ENCODE results near the gene TTC28. TPM values are rescaled to one million over a fixed set of nuclear protein-coding genes. Genes with fewer than 3 reads are reported as not detected.
A peak's percentile ranks its signal among the peaks of the same experiment; 100 is the strongest.

Gene TTC28
- polyA plus RNA-seq, 4 donors, result 0.45 to 24.0 (median 3.7) TPM

GRCh38 chr22:28141614-28142013 lies 538.0 kb downstream of the TTC28 start:
- H3K27me3 ChIP-seq (ENCODE audit: control insufficient read depth in 3 of 3, insufficient read depth in 3 of 3, low read length in 3 of 3), result no peaks in the 10 kb centered on the region
- peaks cover 0 to 5% (median 3%) of the 10 kb centered on the region in 3 donors for H3K4me1 ChIP-seq (ENCODE audit: control insufficient read depth in 3 of 3, insufficient read depth in 2 of 3, low read depth in 1 of 3, low read length in 2 of 3)
- H3K36me3 ChIP-seq (ENCODE audit: control insufficient read depth in 3 of 3, insufficient read depth in 2 of 3, low read depth in 1 of 3, low read length in 3 of 3), result no peaks in the 10 kb centered on the region
- DNase-seq, result no peak
- 49 to 84% (median 68%) methylated on average over 2 of the region's 2 CpGs for WGBS, 3 donors
- no peak overlapping the region for H3K27ac ChIP-seq (ENCODE audit: low read depth in 1 of 3, low read length in 2 of 3)
- H3K4me3 ChIP-seq (ENCODE audit: low read depth in 1 of 3, low read length in 3 of 3), result no peak overlapping the region
- H3K9me3 ChIP-seq (ENCODE audit: control insufficient read depth in 2 of 2, insufficient read depth in 1 of 2, low read depth in 1 of 2, low read length in 1 of 2), result peaks cover 0 to 12% of the 10 kb centered on the region in 2 donors
- no peak for FAIRE-seq

- Histone ChIP-seq H3K27ac (ENCODE audit: low read depth in 1 of 3, low read length in 2 of 3) (peak overlapping the region in 1 of 3 donors; percentile 14), H3K4me1 (ENCODE audit: control insufficient read depth in 3 of 3, insufficient read depth in 2 of 3, low read depth in 1 of 3, low read length in 2 of 3) (peaks cover 0 to 5% (median 3%) of the 10 kb centered on the region in 3 donors), H3K36me3 (ENCODE audit: control insufficient read depth in 3 of 3, insufficient read depth in 2 of 3, low read depth in 1 of 3, low read length in 3 of 3) (no peaks in the 10 kb centered on the region), H3K9me3 (ENCODE audit: control insufficient read depth in 2 of 2, insufficient read depth in 1 of 2, low read depth in 1 of 2, low read length in 1 of 2) (peaks cover 0 to 13% of the 10 kb centered on the region in 2 donors), H3K4me3 (ENCODE audit: low read depth in 1 of 3, low read length in 3 of 3) (no peak overlapping the region), H3K27me3 (ENCODE audit: control insufficient read depth in 3 of 3, insufficient read depth in 3 of 3, low read length in 3 of 3) (no peaks in the 10 kb centered on the region)
- DNase-seq, result no peak
- no peak for FAIRE-seq
- 68 to 90% (median 70%) methylated on average over 2 of the region's 2 CpGs for whole genome bisulfite sequencing, 3 donors
Observed at GRCh38 chr22:28139961-28140360, 539.7 kb downstream of the TTC28 start.

GRCh38 chr22:28139516-28139915 lies 540.1 kb downstream of the TTC28 start:
- Histone ChIP-seq H3K27me3 (ENCODE audit: control insufficient read depth in 3 of 3, insufficient read depth in 3 of 3, low read length in 3 of 3) (no peaks in the 10 kb centered on the region), H3K36me3 (ENCODE audit: control insufficient read depth in 3 of 3, insufficient read depth in 2 of 3, low read depth in 1 of 3, low read length in 3 of 3) (no peaks in the 10 kb centered on the region), H3K27ac (ENCODE audit: low read depth in 1 of 3, low read length in 2 of 3) (peak overlapping the region in 1 of 3 donors; percentile 14), H3K4me3 (ENCODE audit: low read depth in 1 of 3, low read length in 3 of 3) (no peak overlapping the region), H3K9me3 (ENCODE audit: control insufficient read depth in 2 of 2, insufficient read depth in 1 of 2, low read depth in 1 of 2, low read length in 1 of 2) (peaks cover 0 to 13% of the 10 kb centered on the region in 2 donors), H3K4me1 (ENCODE audit: control insufficient read depth in 3 of 3, insufficient read depth in 2 of 3, low read depth in 1 of 3, low read length in 2 of 3) (peaks cover 0 to 5% (median 3%) of the 10 kb centered on the region in 3 donors)
- 62 to 100% (median 67%) methylated on average over 1 of the region's 1 CpG for WGBS, 3 donors
- FAIRE-seq (no peak), DNase-seq (no peak)

- Histone ChIP-seq H3K4me1 (ENCODE audit: control insufficient read depth in 3 of 3, insufficient read depth in 2 of 3, low read depth in 1 of 3, low read length in 2 of 3) (peaks cover 0 to 5% (median 0%) of the 10 kb centered on the region in 3 donors), H3K36me3 (ENCODE audit: control insufficient read depth in 3 of 3, insufficient read depth in 2 of 3, low read depth in 1 of 3, low read length in 3 of 3) (no peaks in the 10 kb centered on the region), H3K27me3 (ENCODE audit: control insufficient read depth in 3 of 3, insufficient read depth in 3 of 3, low read length in 3 of 3) (no peaks in the 10 kb centered on the region), H3K27ac (ENCODE audit: low read depth in 1 of 3, low read length in 2 of 3) (no peak overlapping the region), H3K4me3 (ENCODE audit: low read depth in 1 of 3, low read length in 3 of 3) (no peak overlapping the region), H3K9me3 (ENCODE audit: control insufficient read depth in 2 of 2, insufficient read depth in 1 of 2, low read depth in 1 of 2, low read length in 1 of 2) (peaks cover 0 to 20% of the 10 kb centered on the region in 2 donors)
- 91 to 100% (median 97%) methylated on average over 3 of the region's 3 CpGs for WGBS, 3 donors
- DNase-seq (no peak), FAIRE-seq (no peak)
Observed at GRCh38 chr22:28137036-28137435, 542.6 kb downstream of the TTC28 start.

GRCh38 chr22:28132466-28132865 lies 547.2 kb downstream of the TTC28 start:
- DNase-seq (no peak), FAIRE-seq (no peak)
- Histone ChIP-seq H3K9me3 (ENCODE audit: control insufficient read depth in 2 of 2, insufficient read depth in 1 of 2, low read depth in 1 of 2, low read length in 1 of 2) (peaks cover 0 to 16% of the 10 kb centered on the region in 2 donors), H3K27ac (ENCODE audit: low read depth in 1 of 3, low read length in 2 of 3) (no peak overlapping the region), H3K4me3 (ENCODE audit: low read depth in 1 of 3, low read length in 3 of 3) (no peak overlapping the region), H3K36me3 (ENCODE audit: control insufficient read depth in 3 of 3, insufficient read depth in 2 of 3, low read depth in 1 of 3, low read length in 3 of 3) (no peaks in the 10 kb centered on the region), H3K4me1 (ENCODE audit: control insufficient read depth in 3 of 3, insufficient read depth in 2 of 3, low read depth in 1 of 3, low read length in 2 of 3) (no peaks in the 10 kb centered on the region), H3K27me3 (ENCODE audit: control insufficient read depth in 3 of 3, insufficient read depth in 3 of 3, low read length in 3 of 3) (no peaks in the 10 kb centered on the region)
- WGBS, 3 donors, result 77 to 84% (median 80%) methylated on average over 2 of the region's 2 CpGs

GRCh38 chr22:28129319-28129962 lies 550.2 kb downstream of the TTC28 start:
- Histone ChIP-seq H3K36me3 (ENCODE audit: control insufficient read depth in 3 of 3, insufficient read depth in 2 of 3, low read depth in 1 of 3, low read length in 3 of 3) (no peaks in the 10 kb centered on the region), H3K4me1 (ENCODE audit: control insufficient read depth in 3 of 3, insufficient read depth in 2 of 3, low read depth in 1 of 3, low read length in 2 of 3) (no peaks in the 10 kb centered on the region), H3K27me3 (ENCODE audit: control insufficient read depth in 3 of 3, insufficient read depth in 3 of 3, low read length in 3 of 3) (no peaks in the 10 kb centered on the region), H3K9me3 (ENCODE audit: control insufficient read depth in 2 of 2, insufficient read depth in 1 of 2, low read depth in 1 of 2, low read length in 1 of 2) (peaks cover 0 to 7% of the 10 kb centered on the region in 2 donors), H3K4me3 (ENCODE audit: low read depth in 1 of 3, low read length in 3 of 3) (no peak overlapping the region), H3K27ac (ENCODE audit: low read depth in 1 of 3, low read length in 2 of 3) (no peak overlapping the region)
- FAIRE-seq (no peak), DNase-seq (no peak)
- 89 to 94% (median 91%) methylated on average over 7 of the region's 7 CpGs for WGBS, 3 donors

GRCh38 chr22:28128827-28129226 lies 550.8 kb downstream of the TTC28 start:
- no peaks in the 10 kb centered on the region for H3K4me1 ChIP-seq (ENCODE audit: control insufficient read depth in 3 of 3, insufficient read depth in 2 of 3, low read depth in 1 of 3, low read length in 2 of 3)
- no peaks in the 10 kb centered on the region for H3K27me3 ChIP-seq (ENCODE audit: control insufficient read depth in 3 of 3, insufficient read depth in 3 of 3, low read length in 3 of 3)
- FAIRE-seq (no peak), DNase-seq (no peak)
- no peaks in the 10 kb centered on the region for H3K36me3 ChIP-seq (ENCODE audit: control insufficient read depth in 3 of 3, insufficient read depth in 2 of 3, low read depth in 1 of 3, low read length in 3 of 3)
- peaks cover 0 to 6% of the 10 kb centered on the region in 2 donors for H3K9me3 ChIP-seq (ENCODE audit: control insufficient read depth in 2 of 2, insufficient read depth in 1 of 2, low read depth in 1 of 2, low read length in 1 of 2)
- H3K27ac ChIP-seq (ENCODE audit: low read depth in 1 of 3, low read length in 2 of 3), result no peak overlapping the region
- H3K4me3 ChIP-seq (ENCODE audit: low read depth in 1 of 3, low read length in 3 of 3), result no peak overlapping the region
- 85 to 91% (median 87%) methylated on average over 4 of the region's 4 CpGs for WGBS, 3 donors

GRCh38 chr22:28125799-28126198 lies 553.8 kb downstream of the TTC28 start:
- no peak for FAIRE-seq

More at GRCh38 chr22:28125799-28126198, 553.8 kb downstream of the TTC28 start:
- Histone ChIP-seq H3K9me3 (ENCODE audit: control insufficient read depth in 2 of 2, insufficient read depth in 1 of 2, low read depth in 1 of 2, low read length in 1 of 2) (peaks cover 0 to 2% of the 10 kb centered on the region in 2 donors), H3K36me3 (ENCODE audit: control insufficient read depth in 3 of 3, insufficient read depth in 2 of 3, low read depth in 1 of 3, low read length in 3 of 3) (no peaks in the 10 kb centered on the region), H3K4me1 (ENCODE audit: control insufficient read depth in 3 of 3, insufficient read depth in 2 of 3, low read depth in 1 of 3, low read length in 2 of 3) (no peaks in the 10 kb centered on the region), H3K27ac (ENCODE audit: low read depth in 1 of 3, low read length in 2 of 3) (no peak overlapping the region), H3K4me3 (ENCODE audit: low read depth in 1 of 3, low read length in 3 of 3) (no peak overlapping the region), H3K27me3 (ENCODE audit: control insufficient read depth in 3 of 3, insufficient read depth in 3 of 3, low read length in 3 of 3) (no peaks in the 10 kb centered on the region)
- WGBS, 3 donors, result 82 to 97% (median 82%) methylated on average over 2 of the region's 2 CpGs
- DNase-seq, result no peak

All from small intestine (tissue), 7 donors.